DOHH2 (cell line): ENCODE results near the gene AP4E1.
"Not testable (repeated sequence)": the region's sequence is repeated elsewhere in the genome, so short reads cannot be mapped to it uniquely, and the experiment has no call there.

Experiments used
- EZH2phosphoT487 ChIP-seq: fragments of 200-600 bp; sonication (generic); IDR thresholded peaks from 2 replicates; pipeline ENCODE4 v1.6.1; 2017; ENCODE audit warnings: borderline replicate concordance, mild to moderate bottlenecking, antibody characterized with exemption, low read length, moderate library complexity, mixed read lengths
- TF ChIP-seq, protein P1 (sequence below): fragments of 200-600 bp; sonication (generic); IDR thresholded peaks from one replicate; pipeline ENCODE4 v1.5.1; 2014; ENCODE audit warnings: antibody characterized with exemption, mild to moderate bottlenecking, low read depth, low read length; ENCODE audit not compliant: poor library complexity, severe bottlenecking

DNA sequence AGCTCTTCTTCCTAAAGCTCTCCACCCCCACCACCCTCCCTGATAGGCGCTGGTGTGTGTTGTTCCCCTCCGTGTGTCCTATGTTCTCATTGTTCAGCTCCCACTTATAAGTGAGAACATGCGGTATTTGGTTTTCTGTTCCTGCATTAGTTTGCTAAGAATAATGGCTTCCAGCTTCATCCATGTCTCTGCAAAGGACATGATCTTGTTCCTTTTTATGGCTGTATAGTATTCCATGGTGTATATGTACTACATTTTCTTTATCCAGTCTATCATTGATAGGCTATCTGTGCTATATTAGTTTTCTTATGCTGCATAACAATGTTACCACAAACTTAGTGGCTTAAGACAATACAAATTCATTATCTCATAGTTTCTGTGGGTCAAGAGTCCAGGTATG is 42.3 kb downstream of the AP4E1 start:
- TF ChIP-seq, protein P1, sequence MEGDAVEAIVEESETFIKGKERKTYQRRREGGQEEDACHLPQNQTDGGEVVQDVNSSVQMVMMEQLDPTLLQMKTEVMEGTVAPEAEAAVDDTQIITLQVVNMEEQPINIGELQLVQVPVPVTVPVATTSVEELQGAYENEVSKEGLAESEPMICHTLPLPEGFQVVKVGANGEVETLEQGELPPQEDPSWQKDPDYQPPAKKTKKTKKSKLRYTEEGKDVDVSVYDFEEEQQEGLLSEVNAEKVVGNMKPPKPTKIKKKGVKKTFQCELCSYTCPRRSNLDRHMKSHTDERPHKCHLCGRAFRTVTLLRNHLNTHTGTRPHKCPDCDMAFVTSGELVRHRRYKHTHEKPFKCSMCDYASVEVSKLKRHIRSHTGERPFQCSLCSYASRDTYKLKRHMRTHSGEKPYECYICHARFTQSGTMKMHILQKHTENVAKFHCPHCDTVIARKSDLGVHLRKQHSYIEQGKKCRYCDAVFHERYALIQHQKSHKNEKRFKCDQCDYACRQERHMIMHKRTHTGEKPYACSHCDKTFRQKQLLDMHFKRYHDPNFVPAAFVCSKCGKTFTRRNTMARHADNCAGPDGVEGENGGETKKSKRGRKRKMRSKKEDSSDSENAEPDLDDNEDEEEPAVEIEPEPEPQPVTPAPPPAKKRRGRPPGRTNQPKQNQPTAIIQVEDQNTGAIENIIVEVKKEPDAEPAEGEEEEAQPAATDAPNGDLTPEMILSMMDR, result not testable (repeated sequence)
- TF ChIP-seq EZH2phosphoT487, result not testable (repeated sequence)
